IgD-negative memory B cell (primary cell): Measurements from ENCODE around the gene NAB1. TPM values are rescaled to one million over a fixed set of nuclear protein-coding genes. Genes with fewer than 3 reads are reported as not detected.

Experiments used
- H3K27ac Mint-ChIP-seq, 3 donors: one replicate each; pipeline ENCODE4 v1.8.0; 2020 to 2022; ENCODE audit warnings: mild to moderate bottlenecking in 3 of 3, mixed read lengths in 3 of 3, moderate library complexity in 1 of 3
- H3K27me3 Mint-ChIP-seq: one replicate; pipeline ENCODE4 v1.8.0; 2021; ENCODE audit warnings: mixed read lengths
- H3K36me3 Mint-ChIP-seq: one replicate; pipeline ENCODE4 v1.8.0; 2020; ENCODE audit warnings: mild to moderate bottlenecking, mixed read lengths
- H3K4me1 Mint-ChIP-seq, 3 donors: one replicate each; pipeline ENCODE4 v1.8.0; 2020 to 2022; ENCODE audit warnings: mixed read lengths in 3 of 3, mild to moderate bottlenecking in 1 of 3
- H3K4me3 Mint-ChIP-seq, 4 donors: one replicate each; pipeline ENCODE4 v1.8.0; 2020 to 2022; ENCODE audit warnings: mild to moderate bottlenecking in 4 of 4, mixed read lengths in 4 of 4, moderate library complexity in 3 of 4
- H3K9me3 Mint-ChIP-seq, 3 donors: one replicate each; pipeline ENCODE4 v1.8.0; 2020 to 2021; ENCODE audit warnings: mixed read lengths in 3 of 3, mild to moderate bottlenecking in 1 of 3
- polyA plus RNA-seq: library from polyadenylated mRNA; unstranded; fragments of 300-500 nt; fragmentation: Illumina TruSeq; gene quantifications from one replicate; pipeline ENCODE4 v1.2.3, GENCODE V29; 2021

The NAB1 gene
- polyA plus RNA-seq, 1 donor from 2014 or later = 3.5 TPM

DNA sequence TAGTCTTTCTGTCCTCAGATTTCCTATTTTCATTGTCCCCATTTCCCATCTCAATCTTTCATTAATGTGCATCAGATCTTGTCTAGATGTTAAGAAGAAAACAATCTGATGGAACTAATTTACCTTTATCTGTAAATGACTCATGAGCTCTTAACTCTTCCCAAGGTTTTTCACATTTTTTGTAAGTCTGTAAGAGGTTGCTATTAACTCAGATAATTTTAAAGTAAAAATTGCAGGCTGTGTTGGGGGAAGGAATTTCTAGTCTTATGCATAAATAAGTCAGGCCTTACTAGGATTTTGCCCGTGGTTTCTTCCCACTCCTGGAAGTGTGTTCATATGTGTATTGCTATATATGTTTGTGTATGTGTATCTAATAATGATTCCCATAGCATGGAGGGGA lies 4.3 kb downstream of the NAB1 start:
- H3K27ac Mint-ChIP-seq = no peak overlapping the region
- peaks cover 13 to 21% (median 20%) of the 10 kb centered on the region in 3 donors for H3K4me1 Mint-ChIP-seq
- peaks cover 2% of the 10 kb centered on the region for H3K36me3 Mint-ChIP-seq
- H3K27me3 Mint-ChIP-seq = no peaks in the 10 kb centered on the region
- no peak overlapping the region for H3K4me3 Mint-ChIP-seq
- H3K9me3 Mint-ChIP-seq = no peaks in the 10 kb centered on the region

- Mint-ChIP-seq H3K36me3 (peaks cover 2% of the 10 kb centered on the region), H3K9me3 (no peaks in the 10 kb centered on the region), H3K4me3 (no peak overlapping the region), H3K27ac (no peak overlapping the region), H3K4me1 (peaks cover 15 to 23% (median 20%) of the 10 kb centered on the region in 3 donors), H3K27me3 (no peaks in the 10 kb centered on the region)
Observed at GRCh38 chr2:190653931-190654330, 5.0 kb downstream of the NAB1 start.

- H3K4me1 Mint-ChIP-seq = peaks cover 12 to 17% (median 15%) of the 10 kb centered on the region in 3 donors
- H3K4me3 Mint-ChIP-seq = no peak overlapping the region
- H3K9me3 Mint-ChIP-seq = no peaks in the 10 kb centered on the region
- no peaks in the 10 kb centered on the region for H3K27me3 Mint-ChIP-seq
- H3K36me3 Mint-ChIP-seq = no peaks in the 10 kb centered on the region
- no peak overlapping the region for H3K27ac Mint-ChIP-seq
Observed at GRCh38 chr2:190655113-190655512, 6.2 kb downstream of the NAB1 start.

DNA sequence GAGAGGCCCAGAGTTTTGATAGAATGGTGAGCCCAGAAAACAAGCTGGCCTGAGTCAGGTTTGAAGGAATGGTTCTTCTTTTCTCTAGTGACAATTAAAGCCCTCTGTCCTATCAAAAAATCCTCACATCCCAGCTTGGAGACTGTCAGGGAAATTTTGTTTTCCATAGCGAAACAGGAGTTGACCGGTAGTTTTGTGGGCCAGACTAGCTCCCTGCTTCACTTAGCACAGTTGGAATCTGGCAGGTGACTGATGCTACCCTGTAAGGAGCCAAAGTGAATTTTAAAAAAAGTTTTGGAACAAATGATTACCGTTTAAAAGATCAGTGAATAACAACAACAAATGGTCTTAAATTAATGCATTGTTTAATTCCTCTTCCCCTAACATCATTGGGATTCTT lies 6.7 kb downstream of the NAB1 start:
- Mint-ChIP-seq H3K27ac (no peak overlapping the region), H3K27me3 (no peaks in the 10 kb centered on the region), H3K36me3 (no peaks in the 10 kb centered on the region), H3K9me3 (no peaks in the 10 kb centered on the region), H3K4me3 (no peak overlapping the region), H3K4me1 (peaks cover 10 to 13% (median 12%) of the 10 kb centered on the region in 3 donors)

DNA sequence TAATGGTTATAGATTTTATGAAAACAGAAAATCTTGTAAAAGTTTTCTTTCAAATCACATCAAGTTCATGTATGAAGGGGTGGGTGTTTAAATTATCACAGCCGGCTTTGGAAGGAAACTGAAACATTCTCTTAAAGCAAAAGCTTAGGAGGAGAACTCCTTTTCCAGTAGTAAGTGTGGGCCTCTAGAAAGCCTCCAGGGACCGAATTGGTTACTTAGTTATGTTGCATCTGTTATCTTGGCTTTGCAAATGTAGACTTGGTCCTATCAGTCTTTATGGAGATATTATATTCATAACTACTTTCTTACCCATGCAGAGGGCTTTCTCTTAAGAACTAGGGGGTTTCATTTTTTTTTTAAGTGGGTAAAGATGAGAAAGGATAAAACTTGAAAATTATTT lies 7.4 kb downstream of the NAB1 start:
- H3K9me3 Mint-ChIP-seq = no peaks in the 10 kb centered on the region
- peaks cover 10 to 12% (median 10%) of the 10 kb centered on the region in 3 donors for H3K4me1 Mint-ChIP-seq
- H3K27ac Mint-ChIP-seq = peak overlapping the region in 1 of 3 donors; percentile 20
- no peaks in the 10 kb centered on the region for H3K36me3 Mint-ChIP-seq
- no peak overlapping the region for H3K4me3 Mint-ChIP-seq
- no peaks in the 10 kb centered on the region for H3K27me3 Mint-ChIP-seq

DNA sequence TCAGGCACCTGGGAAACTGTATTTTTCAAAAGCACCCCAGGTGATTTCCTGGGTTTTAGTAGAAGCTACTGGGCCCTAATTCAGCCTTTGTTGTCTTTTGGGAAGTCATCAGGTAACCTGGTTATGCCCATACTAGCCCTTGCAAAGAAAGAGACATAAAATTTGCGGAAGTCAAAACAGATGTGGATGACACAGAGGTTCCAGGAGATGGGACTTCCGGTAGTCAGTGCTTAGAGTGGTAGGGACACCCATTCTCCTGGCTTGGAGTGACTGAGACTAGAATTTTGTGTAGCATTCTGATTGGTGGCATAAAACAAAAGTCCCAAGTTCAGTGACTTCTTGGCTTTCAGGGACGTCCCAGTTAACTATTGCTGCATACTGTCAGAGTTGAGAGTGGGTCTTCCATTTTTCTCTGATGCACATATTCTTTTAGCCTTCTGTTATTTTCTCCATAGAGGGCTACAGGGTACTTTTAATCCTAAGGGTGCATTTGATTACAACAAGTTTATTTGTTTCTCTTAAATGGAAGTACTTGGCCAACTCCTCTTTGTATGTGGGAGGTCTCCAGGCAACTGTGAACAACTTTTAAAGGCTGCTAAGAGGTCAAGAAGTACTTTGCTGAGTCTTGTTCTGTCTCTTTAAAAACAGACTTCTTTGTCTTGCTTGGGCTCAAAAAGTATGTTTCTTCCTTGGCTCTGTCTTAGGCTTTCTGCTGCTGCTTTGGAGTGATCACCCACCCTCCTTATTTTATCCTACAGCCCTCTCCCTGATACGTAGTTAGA lies 8.8 kb downstream of the NAB1 start:
- Mint-ChIP-seq H3K9me3 (no peaks in the 10 kb centered on the region), H3K4me3 (no peak overlapping the region), H3K36me3 (no peaks in the 10 kb centered on the region), H3K27me3 (no peaks in the 10 kb centered on the region), H3K27ac (no peak overlapping the region), H3K4me1 (peaks cover 7 to 22% (median 8%) of the 10 kb centered on the region in 3 donors)

- Mint-ChIP-seq H3K27ac (no peak overlapping the region), H3K4me3 (peak overlapping the region in 1 of 4 donors; percentile 12), H3K27me3 (no peaks in the 10 kb centered on the region), H3K36me3 (no peaks in the 10 kb centered on the region), H3K4me1 (peaks cover 7 to 27% (median 8%) of the 10 kb centered on the region in 3 donors), H3K9me3 (no peaks in the 10 kb centered on the region)
Observed at GRCh38 chr2:190659553-190659952, 10.7 kb downstream of the NAB1 start.

GRCh38 chr2:190662754-190663153 lies 13.9 kb downstream of the NAB1 start:
- Mint-ChIP-seq H3K27me3 (no peaks in the 10 kb centered on the region), H3K36me3 (peaks cover 7% of the 10 kb centered on the region), H3K4me1 (peaks cover 2 to 18% (median 14%) of the 10 kb centered on the region in 3 donors), H3K9me3 (peaks cover 0 to 2% (median 0%) of the 10 kb centered on the region in 3 donors), H3K27ac (peak overlapping the region in 1 of 3 donors; percentile 27), H3K4me3 (no peak overlapping the region)

GRCh38 chr2:190663348-190663747 lies 14.5 kb downstream of the NAB1 start:
- Mint-ChIP-seq H3K9me3 (peaks cover 0 to 2% (median 0%) of the 10 kb centered on the region in 3 donors), H3K27me3 (no peaks in the 10 kb centered on the region), H3K4me1 (peaks cover 2 to 15% (median 10%) of the 10 kb centered on the region in 3 donors), H3K36me3 (peaks cover 7% of the 10 kb centered on the region), H3K27ac (no peak overlapping the region), H3K4me3 (no peak overlapping the region)

DNA sequence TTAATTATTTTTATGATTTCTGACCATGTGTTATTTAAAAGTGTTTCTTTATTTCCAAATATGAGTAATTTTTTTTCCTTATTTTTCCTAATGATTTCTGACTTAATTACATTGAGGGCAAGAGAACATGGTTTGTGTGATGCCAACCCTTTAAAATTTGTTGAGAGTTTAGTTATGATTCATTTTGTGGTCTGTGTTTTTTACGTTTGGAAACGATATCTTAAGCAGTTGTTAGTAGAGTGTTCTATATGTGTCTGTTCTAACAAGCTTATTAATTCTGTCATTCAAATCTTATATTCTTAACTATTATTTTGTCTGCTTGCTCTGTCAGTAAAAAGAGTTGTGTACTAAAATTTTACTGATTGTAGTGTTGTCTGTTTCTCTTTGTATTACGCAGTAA lies 15.0 kb downstream of the NAB1 start:
- Mint-ChIP-seq H3K27ac (no peak overlapping the region), H3K9me3 (peaks cover 0 to 2% (median 0%) of the 10 kb centered on the region in 3 donors), H3K36me3 (peaks cover 7% of the 10 kb centered on the region), H3K4me1 (peaks cover 2 to 14% (median 9%) of the 10 kb centered on the region in 3 donors), H3K4me3 (no peak overlapping the region), H3K27me3 (no peaks in the 10 kb centered on the region)

DNA sequence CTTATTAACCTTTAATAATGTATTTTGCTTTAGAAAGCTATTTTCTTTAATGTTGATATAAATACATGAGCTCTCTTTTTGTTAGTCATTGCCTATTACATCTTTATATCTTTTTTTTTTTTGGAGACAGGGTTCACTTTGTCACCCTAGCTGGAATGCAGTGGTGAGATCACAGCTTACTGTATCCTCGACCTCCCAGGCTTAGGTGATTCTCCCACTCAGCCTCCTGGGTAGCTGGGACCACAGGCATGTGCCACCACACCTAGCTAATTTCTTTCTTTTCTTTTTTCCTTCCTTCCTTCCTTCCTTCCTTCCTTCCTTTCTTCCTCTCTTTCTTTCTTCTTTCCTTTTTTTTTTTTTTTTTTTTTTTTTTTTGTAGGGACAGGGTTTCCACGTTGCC lies 15.4 kb downstream of the NAB1 start:
- H3K27me3 Mint-ChIP-seq = no peaks in the 10 kb centered on the region
- H3K9me3 Mint-ChIP-seq = peaks cover 0 to 2% (median 0%) of the 10 kb centered on the region in 3 donors
- H3K4me3 Mint-ChIP-seq = no peak overlapping the region
- peaks cover 7% of the 10 kb centered on the region for H3K36me3 Mint-ChIP-seq
- H3K4me1 Mint-ChIP-seq = peaks cover 3 to 14% (median 8%) of the 10 kb centered on the region in 3 donors
- no peak overlapping the region for H3K27ac Mint-ChIP-seq

DNA sequence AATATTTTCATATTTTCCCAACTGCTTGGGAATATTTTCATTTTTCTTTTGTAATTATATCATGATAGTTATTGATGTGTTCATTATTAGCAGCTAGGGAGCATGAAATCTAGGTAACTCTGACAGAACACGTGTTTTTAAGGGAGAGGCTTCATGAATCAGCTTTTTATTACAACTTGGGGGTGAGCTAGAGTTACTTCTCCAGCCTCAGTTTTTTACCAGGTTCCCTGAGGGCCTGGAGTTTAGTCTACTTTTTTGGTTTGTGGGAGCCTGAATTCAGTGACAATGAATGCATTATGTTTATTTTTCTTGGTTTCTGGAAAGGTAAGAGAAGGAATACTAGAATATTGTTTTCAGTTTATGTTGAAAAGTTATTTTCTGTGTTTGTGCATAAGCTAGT lies 18.0 kb downstream of the NAB1 start:
- peaks cover 8% of the 10 kb centered on the region for H3K36me3 Mint-ChIP-seq
- no peak overlapping the region for H3K4me3 Mint-ChIP-seq
- H3K9me3 Mint-ChIP-seq = peaks cover 0 to 2% (median 0%) of the 10 kb centered on the region in 3 donors
- peaks cover 10 to 22% (median 12%) of the 10 kb centered on the region in 3 donors for H3K4me1 Mint-ChIP-seq
- no peaks in the 10 kb centered on the region for H3K27me3 Mint-ChIP-seq
- H3K27ac Mint-ChIP-seq = no peak overlapping the region

DNA sequence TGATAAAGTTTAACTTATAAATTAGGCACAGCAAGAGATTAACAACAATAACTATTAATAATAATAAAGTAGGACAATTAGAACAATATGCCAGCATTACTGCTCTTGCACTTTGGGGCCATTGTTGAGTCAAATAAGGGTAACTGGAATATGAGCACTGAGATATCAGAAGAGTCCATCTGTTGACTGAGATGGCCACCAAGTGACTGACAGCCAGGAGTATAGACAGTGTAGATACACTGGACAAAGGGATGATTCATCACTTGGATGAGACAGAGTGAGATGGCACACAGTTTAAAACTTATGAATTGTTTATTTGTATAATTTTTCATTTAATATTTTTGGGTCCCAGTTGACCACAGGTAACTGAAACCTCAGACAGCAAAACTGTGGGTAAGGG lies 20.0 kb downstream of the NAB1 start:
- Mint-ChIP-seq H3K36me3 (peaks cover 11% of the 10 kb centered on the region), H3K9me3 (peaks cover 0 to 2% (median 0%) of the 10 kb centered on the region in 3 donors), H3K4me1 (peaks cover 12 to 13% (median 12%) of the 10 kb centered on the region in 3 donors), H3K27me3 (no peaks in the 10 kb centered on the region), H3K27ac (no peak overlapping the region), H3K4me3 (no peak overlapping the region)

DNA sequence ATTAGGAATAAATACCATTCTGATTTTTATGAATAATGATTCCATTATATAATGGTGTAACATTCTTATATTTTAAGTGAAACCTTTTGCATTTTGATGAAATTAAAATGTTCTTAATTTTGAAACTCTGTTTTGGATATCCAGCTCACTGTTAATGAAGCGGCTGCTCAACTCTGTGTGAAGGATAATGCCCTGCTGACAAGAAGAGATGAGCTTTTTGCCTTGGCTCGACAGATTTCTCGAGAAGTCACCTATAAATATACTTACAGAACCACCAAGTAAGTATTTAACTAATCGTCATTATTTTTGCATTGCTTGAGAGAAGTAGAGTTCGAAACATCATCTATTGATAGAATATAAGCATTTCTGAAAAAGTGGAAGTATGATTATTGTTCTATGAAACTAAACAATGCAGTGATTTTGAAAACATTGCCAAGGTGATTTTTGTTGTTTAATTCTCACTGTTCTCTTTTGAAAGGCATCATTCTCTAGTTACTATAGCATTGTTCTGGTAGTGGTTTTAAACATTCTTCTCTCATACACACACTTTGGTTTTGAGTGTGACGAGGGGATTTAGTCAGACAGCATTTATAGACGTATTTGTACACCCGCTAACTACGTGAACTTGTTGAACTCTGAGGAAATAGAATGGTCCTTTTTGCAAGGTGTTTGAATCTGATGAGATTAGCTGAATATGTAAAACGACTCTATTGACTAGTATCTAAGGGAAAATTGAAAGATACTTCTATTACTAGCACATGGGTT lies 21.5 kb downstream of the NAB1 start:
- Mint-ChIP-seq H3K4me1 (peaks cover 10 to 25% (median 19%) of the 10 kb centered on the region in 3 donors), H3K36me3 (peaks cover 9% of the 10 kb centered on the region), H3K4me3 (peak overlapping the region; percentile 21 to 58 (median 52)), H3K27ac (peak overlapping the region in 2 of 3 donors; percentile 45 to 74), H3K9me3 (no peaks in the 10 kb centered on the region), H3K27me3 (no peaks in the 10 kb centered on the region)

- peaks cover 22 to 47% (median 44%) of the 10 kb centered on the region in 3 donors for H3K4me1 Mint-ChIP-seq
- H3K4me3 Mint-ChIP-seq = peak overlapping the region in 2 of 4 donors; percentile 7 to 35
- H3K27me3 Mint-ChIP-seq = no peaks in the 10 kb centered on the region
- H3K27ac Mint-ChIP-seq = peak overlapping the region; percentile 54 to 60 (median 60)
- peaks cover 5% of the 10 kb centered on the region for H3K36me3 Mint-ChIP-seq
- no peaks in the 10 kb centered on the region for H3K9me3 Mint-ChIP-seq
Observed at GRCh38 chr2:190674966-190675650, 26.2 kb downstream of the NAB1 start.
